Neural cell (in vitro differentiated cells): ENCODE results near the gene ZC3H8.

Experiments used
- CTCF ChIP-seq: fragments of 450-650 bp; IDR thresholded peaks from 2 replicates; pipeline ENCODE4 v1.5.1; 2014; ENCODE audit warnings: antibody characterized with exemption, mild to moderate bottlenecking, moderate library complexity; ENCODE audit not compliant: poor library complexity, severe bottlenecking
- EP300 ChIP-seq: fragments of 450-650 bp; conservative IDR thresholded peaks from 2 replicates; pipeline ENCODE4 v1.6.1; 2014; ENCODE audit warnings: antibody characterized with exemption, mild to moderate bottlenecking, moderate library complexity; ENCODE audit not compliant: poor library complexity, severe bottlenecking
- EZH2 ChIP-seq: fragments of 200-600, 300-800 bp; shearing (Covaris generic), sonication (generic); IDR thresholded peaks from 2 replicates; pipeline ENCODE4 v1.6.1; 2014; ENCODE audit warnings: antibody characterized with exemption, low read length, borderline replicate concordance, mild to moderate bottlenecking; ENCODE audit not compliant: insufficient read depth, poor library complexity, severe bottlenecking
- POLR2AphosphoS5 ChIP-seq: IDR thresholded peaks from 2 replicates; pipeline ENCODE4 v1.6.1; 2012
- RAD21 ChIP-seq: fragments of 450-650 bp; conservative IDR thresholded peaks from 2 replicates; pipeline ENCODE4 v1.6.1; 2014; ENCODE audit warnings: antibody characterized with exemption, mild to moderate bottlenecking, moderate library complexity
- REST ChIP-seq: IDR thresholded peaks from 2 replicates; pipeline ENCODE4 v1.6.1; 2012; ENCODE audit warnings: borderline replicate concordance
- SMC3 ChIP-seq: fragments of 450-650 bp; conservative IDR thresholded peaks from 2 replicates; pipeline ENCODE4 v1.6.1; 2014; ENCODE audit warnings: antibody characterized with exemption, mild to moderate bottlenecking, moderate library complexity; ENCODE audit not compliant: poor library complexity

- TF ChIP-seq CTCF (no peak), REST (no peak), EP300 (no peak), POLR2AphosphoS5 (no peak), EZH2 (no peak), RAD21 (no peak), SMC3 (no peak)
Observed at GRCh38 chr2:112194482-112194881, 60.4 kb downstream of the ZC3H8 start.
